HG03575 (cell line): ENCODE data around the gene RASA3.
"Not testable (repeated sequence)": the region's sequence is repeated elsewhere in the genome, so short reads cannot be mapped to it uniquely, and the experiment has no call there.

Experiments
- ATAC-seq: cut with Tn5 transposase; IDR thresholded peaks from one replicate; pipeline ENCODE4 v1.9.1; 2021; ENCODE audit not compliant: unreplicated experiment, insufficient number of reproducible peaks, low FRiP score; ENCODE audit errors: extremely low read depth

Gene RASA3

DNA sequence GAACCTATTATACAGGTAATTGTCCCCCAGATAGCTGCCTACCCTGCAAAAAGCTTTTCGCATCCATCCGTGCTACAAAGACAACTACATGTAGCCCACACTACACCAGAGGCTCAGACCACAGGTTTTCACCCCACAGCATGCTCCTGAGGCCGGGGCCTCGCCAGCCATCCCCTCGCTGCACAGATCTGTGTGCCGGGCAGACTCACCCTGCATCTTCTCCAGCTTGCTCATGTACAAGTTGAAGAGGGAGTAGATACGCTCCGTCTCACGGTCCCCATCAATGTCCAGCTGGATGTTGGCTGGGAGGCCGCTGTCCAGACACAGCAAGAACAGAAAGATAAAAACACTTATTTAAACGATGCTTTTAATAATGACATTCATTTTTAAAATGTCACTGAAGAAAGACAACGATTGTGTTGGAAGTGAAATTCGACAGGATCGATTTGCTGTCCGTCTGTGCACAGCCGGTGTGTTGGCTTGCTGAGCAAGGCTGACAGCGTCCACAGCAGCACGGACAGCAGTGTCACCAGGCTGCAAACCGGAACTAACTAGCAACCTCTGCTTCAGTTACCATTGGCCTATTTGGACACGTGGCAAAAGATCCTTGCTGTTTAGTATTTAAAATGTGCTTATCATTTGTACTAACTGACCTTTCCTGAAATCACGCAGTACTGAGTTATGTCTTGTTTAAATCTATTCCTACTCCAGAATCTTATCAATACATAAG is 140.0 kb downstream of the RASA3 start:
- no peak for ATAC-seq

DNA sequence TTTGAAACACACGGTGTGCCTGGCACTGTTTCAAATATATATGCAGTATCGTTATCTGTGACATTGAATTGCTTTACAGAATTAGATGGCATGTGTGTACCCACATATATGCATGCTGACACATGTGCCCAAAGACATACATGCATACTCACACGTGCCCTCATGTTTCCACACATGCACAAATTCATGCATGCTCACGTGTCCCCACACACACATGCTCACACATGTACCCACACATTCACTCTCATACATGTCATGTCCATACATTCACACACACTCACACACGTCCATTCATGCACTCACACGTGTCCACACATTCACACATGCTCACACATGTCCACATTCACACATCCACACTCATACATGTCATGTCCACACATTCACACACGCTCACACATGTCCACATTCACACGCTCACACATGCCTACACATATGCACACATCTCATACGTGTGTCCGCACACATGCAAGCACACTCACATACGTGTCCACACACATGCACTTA is 140.7 kb downstream of the RASA3 start:
- ATAC-seq: no peak

DNA sequence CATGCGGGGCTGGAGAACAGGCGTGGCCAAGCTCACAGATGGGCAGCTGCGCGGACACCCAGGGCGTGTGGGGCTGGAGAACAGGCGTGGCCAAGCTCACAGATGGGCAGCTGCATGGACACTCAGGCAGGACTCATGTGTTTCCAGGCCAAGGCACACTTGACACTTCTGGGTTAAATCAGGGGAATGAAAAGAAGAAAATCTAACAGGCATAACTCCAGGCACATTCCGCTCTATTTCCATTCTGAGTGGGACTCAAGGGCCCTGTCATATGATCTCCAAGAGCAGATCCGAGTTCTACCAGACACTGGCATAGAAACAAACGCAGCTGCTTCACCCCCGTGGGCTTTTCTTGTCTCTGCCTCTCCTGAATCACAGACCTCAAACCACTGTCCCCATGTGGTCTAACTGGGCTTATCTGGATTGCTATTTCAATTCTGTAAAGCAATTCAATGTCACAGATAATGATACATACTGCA is 141.2 kb downstream of the RASA3 start:
- no peak for ATAC-seq

- no peak for ATAC-seq
Measured at GRCh38 chr13:113990321-113990837, 142.0 kb downstream of the RASA3 start.

GRCh38 chr13:113989585-113990300 is 142.7 kb downstream of the RASA3 start:
- ATAC-seq: no peak

GRCh38 chr13:113988859-113989258 is 143.6 kb downstream of the RASA3 start:
- ATAC-seq: not testable (repeated sequence)

DNA sequence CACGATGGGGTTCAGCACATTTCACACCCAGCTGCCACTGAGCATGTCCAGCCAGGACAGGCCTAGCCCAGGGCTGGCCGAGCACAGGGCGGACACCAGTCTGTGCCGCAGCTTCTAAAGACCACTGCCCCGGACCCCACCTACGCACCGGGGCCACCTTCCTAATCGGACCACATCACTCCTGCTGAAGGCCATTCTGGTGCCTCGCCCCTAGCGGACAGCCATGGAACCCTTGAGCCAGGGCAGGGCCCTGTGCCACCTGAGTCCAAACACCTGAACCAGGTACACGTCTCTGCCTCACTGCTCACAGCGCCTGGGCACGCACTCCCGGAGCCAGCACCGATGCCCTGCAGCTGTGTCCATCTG is 150.1 kb downstream of the RASA3 start:
- ATAC-seq: no peak

GRCh38 chr13:113981611-113982295 is 150.7 kb downstream of the RASA3 start:
- ATAC-seq: no peak

- ATAC-seq: no peak
Measured at GRCh38 chr13:113981194-113981605, 151.2 kb downstream of the RASA3 start.

- no peak for ATAC-seq
Measured at GRCh38 chr13:113980489-113981064, 151.8 kb downstream of the RASA3 start.

DNA sequence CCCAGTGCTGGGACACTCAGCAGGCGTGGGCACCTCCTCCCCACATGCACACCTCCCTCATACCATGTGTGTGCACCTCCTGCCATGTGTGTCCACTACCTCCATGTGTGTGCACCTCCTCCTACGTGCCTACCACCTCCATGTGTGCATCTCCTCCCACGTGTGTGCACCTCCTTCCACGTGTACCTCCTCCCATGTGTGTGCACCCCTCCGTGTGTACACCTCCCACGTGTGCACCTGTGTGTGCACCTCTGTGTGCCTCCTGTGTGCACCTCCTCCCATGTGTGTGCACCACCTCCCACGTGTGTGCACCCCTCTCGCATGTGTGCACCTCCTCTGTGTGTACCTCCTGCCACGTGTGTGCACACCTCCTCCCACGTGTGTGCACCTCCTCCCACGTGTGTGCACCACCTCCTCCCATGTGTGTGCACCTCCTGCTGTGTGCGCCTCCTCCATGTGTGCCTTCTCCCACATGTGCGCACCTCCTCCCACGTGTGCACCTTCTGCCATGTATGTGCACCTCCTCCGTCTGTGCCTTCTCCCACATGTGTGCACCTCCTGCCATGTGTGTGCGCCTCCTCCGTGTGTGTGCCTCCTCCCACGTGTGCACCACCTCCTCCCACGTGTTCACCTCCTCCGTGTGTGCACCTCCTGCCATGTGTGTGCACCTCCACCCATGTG is 152.5 kb downstream of the RASA3 start:
- ATAC-seq: no peak

- ATAC-seq: no peak
Measured at GRCh38 chr13:113978741-113979481, 153.5 kb downstream of the RASA3 start.

DNA sequence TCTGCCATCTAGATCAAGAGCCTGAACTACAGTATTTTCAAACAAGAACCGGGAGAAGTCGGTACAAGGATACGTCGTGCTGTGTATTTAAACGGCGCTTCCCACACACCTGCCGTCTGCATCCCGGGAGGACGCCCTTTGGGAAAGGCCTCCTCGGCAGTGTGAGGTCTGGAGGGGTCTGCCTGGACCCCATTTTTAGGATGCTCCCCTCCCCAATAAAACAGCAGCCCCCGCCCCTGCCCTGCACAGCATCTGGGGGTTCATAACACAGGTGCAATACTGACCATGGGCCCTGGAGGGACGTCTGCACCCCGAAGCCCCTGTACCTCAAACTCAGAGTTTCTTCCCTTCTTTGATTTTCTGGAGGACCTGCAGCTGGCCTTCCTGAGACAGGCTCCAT is 154.4 kb downstream of the RASA3 start:
- ATAC-seq: no peak

DNA sequence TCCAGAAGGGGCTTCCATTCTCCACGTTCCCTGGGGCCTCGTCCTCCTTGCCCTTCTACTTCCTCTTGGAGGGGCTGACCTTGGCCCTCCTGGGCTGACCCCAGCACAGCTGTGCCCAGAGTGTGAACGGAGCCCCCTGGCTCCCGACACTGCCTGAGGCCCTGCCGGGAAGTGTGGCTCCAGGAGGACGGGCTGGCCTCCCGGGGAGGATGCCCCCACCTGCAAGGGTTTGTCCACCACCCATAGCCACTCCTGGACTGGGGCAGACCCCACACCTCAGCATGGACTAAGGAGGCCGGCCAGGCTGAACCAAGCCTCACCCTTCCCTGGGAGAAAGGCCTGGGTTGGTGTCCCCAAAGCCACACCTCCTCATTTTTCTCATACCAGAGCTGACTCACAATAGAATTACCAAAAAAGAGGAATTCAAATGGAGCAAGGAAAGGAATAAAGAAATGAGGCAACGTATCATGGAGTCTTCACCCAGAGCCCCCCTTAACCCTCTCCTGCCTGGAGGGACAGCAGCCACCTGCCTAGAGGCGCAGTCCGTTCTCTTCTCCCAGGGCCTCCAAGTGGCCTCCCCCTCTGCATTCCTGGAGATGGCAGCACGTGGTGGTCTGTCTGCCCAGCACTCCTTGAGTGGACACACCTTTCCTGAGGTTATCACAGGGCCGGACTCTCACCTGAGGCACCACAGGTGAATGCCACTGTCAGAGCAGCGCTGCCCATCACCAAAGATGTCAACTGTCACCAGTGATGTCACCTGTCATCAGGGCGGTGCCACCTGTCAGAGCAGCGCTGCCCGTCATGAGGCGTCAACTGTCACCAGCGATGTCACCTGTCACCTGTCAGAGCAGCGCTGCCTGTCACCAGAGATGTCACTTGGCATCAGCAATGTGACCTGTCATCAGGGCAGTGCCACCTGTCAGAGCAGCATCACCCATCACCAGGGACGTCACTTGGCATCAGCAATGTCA is 155.4 kb downstream of the RASA3 start:
- ATAC-seq: no peak

DNA sequence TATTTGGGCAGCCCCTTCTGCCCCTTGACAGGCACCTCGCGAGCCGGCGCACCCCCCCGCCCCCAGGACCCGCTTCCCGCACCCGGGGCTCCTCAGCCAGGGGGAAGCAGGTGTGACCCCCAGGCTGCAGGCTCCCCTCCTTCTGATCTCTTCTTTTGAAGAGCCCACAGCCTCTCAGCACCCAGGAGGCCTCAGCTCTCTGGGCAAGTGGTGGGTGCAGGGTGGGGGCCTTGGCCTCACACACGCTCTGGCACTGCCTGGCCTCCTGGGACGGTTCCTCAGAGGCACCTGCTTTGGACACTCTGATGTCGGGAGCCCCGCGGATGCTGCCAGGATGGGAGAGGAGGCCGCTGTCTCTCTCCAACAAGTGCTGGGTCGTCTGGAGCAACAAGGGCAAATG is 157.0 kb downstream of the RASA3 start:
- no peak for ATAC-seq

- ATAC-seq: no peak
Measured at GRCh38 chr13:113974304-113975281, 157.8 kb downstream of the RASA3 start.
